Measurements from ENCODE around the gene ATP10B. TPM values are rescaled to one million over a fixed set of nuclear protein-coding genes. Genes with fewer than 3 reads are reported as not detected.

Gene ATP10B
- polyA plus RNA-seq, 1 donor from 2014 or later, result 1.9 TPM

- Histone ChIP-seq H3F3A (ENCODE audit: insufficient read depth, low read length, poor library complexity, severe bottlenecking) (no peaks in the 10 kb centered on the region), H3K9me2 (ENCODE audit: insufficient read depth, low read length) (no peaks in the 10 kb centered on the region), H4K20me1 (ENCODE audit: insufficient read depth) (no peaks in the 10 kb centered on the region), H2AFZ (ENCODE audit: low read depth, low read length) (no peak overlapping the region), H3K9me3 (ENCODE audit: low read length) (no peaks in the 10 kb centered on the region), H3K9ac (ENCODE audit: low read length) (no peak overlapping the region), H3K79me2 (replicated peaks; ENCODE audit: insufficient read depth, low read length) (no peaks in the 10 kb centered on the region), H3K27ac (ENCODE audit: low read length) (no peak overlapping the region), H3K4me2 (ENCODE audit: low read length) (no peak overlapping the region), H3K4me3 (ENCODE audit: low read length) (no peak overlapping the region), H3K36me3 (ENCODE audit: insufficient read depth, low read length) (no peaks in the 10 kb centered on the region), H3K27me3 (ENCODE audit: insufficient read depth, low read depth, low read length) (no peaks in the 10 kb centered on the region)
- no peak for TF ChIP-seq EZH2 (IDR thresholded peaks at IDR 0.05; ENCODE audit: borderline replicate concordance, insufficient read depth, low read length, poor library complexity, severe bottlenecking)
- no peak for TF ChIP-seq TAF1 (IDR thresholded peaks at IDR 0.05; ENCODE audit: low read depth)
- TF ChIP-seq RAD21 (conservative IDR thresholded peaks at IDR 0.05), result no peak
- TF ChIP-seq CTCF (IDR thresholded peaks at IDR 0.05; ENCODE audit: poor library complexity, severe bottlenecking), result no peak
- no peak for TF ChIP-seq POLR2AphosphoS5 (IDR thresholded peaks at IDR 0.05)
- no peak for TF ChIP-seq EP300 (conservative IDR thresholded peaks at IDR 0.05; ENCODE audit: poor library complexity, severe bottlenecking)
These were observed 314.9 kb downstream of the ATP10B start for GRCh38 chr5:160537116-160537515.

GRCh38 chr5:160534914-160535313 lies 317.1 kb downstream of the ATP10B start:
- Histone ChIP-seq H3K27ac (ENCODE audit: low read length) (no peak overlapping the region), H4K20me1 (ENCODE audit: insufficient read depth) (no peaks in the 10 kb centered on the region), H3K27me3 (ENCODE audit: insufficient read depth, low read depth, low read length) (no peaks in the 10 kb centered on the region), H3K9ac (ENCODE audit: low read length) (no peak overlapping the region), H3K9me3 (ENCODE audit: low read length) (no peaks in the 10 kb centered on the region), H3K4me2 (ENCODE audit: low read length) (no peak overlapping the region), H3K79me2 (replicated peaks; ENCODE audit: insufficient read depth, low read length) (no peaks in the 10 kb centered on the region), H3K9me2 (ENCODE audit: insufficient read depth, low read length) (no peaks in the 10 kb centered on the region), H2AFZ (ENCODE audit: low read depth, low read length) (no peak overlapping the region), H3K36me3 (ENCODE audit: insufficient read depth, low read length) (no peaks in the 10 kb centered on the region), H3K4me3 (ENCODE audit: low read length) (no peak overlapping the region), H3F3A (ENCODE audit: insufficient read depth, low read length, poor library complexity, severe bottlenecking) (no peaks in the 10 kb centered on the region)
- TF ChIP-seq REST (IDR thresholded peaks at IDR 0.05; ENCODE audit: borderline replicate concordance) (no peak), SMC3 (conservative IDR thresholded peaks at IDR 0.05; ENCODE audit: poor library complexity) (no peak), EP300 (conservative IDR thresholded peaks at IDR 0.05; ENCODE audit: poor library complexity, severe bottlenecking) (no peak), MXI1 (conservative IDR thresholded peaks at IDR 0.05; ENCODE audit: poor library complexity, severe bottlenecking) (no peak), EZH2 (IDR thresholded peaks at IDR 0.05; ENCODE audit: borderline replicate concordance, insufficient read depth, low read length, poor library complexity, severe bottlenecking) (no peak), POLR2AphosphoS5 (IDR thresholded peaks at IDR 0.05) (no peak), TAF1 (IDR thresholded peaks at IDR 0.05; ENCODE audit: low read depth) (no peak), CTCF (IDR thresholded peaks at IDR 0.05; ENCODE audit: poor library complexity, severe bottlenecking) (no peak), RAD21 (conservative IDR thresholded peaks at IDR 0.05) (no peak)

All from neural cell (in vitro differentiated cells).